HepG2 (cell line): ENCODE measurements around the gene CES3. TPM values are rescaled to one million over a fixed set of nuclear protein-coding genes. Genes with fewer than 3 reads are reported as not detected.
A peak's percentile ranks its signal among the peaks of the same experiment; 100 is the strongest.

Experiments used
- ADNP ChIP-seq: sonication (generic); formaldehyde crosslinking; IDR thresholded peaks from 2 replicates; pipeline ENCODE4 v1.4.0; 2020; ENCODE audit warnings: missing genetic modification reagents
- BCLAF1 ChIP-seq: fragments of 450-650 bp; IDR thresholded peaks from 2 replicates; pipeline ENCODE4 v1.6.1; 2017; ENCODE audit warnings: mild to moderate bottlenecking
- BRCA1 ChIP-seq: sonication (generic); formaldehyde crosslinking; IDR thresholded peaks from 2 replicates; pipeline ENCODE4 v1.4.0; 2020; ENCODE audit warnings: missing genetic modification reagents
- CBFB ChIP-seq: sonication (generic); formaldehyde crosslinking; IDR thresholded peaks from 2 replicates; pipeline ENCODE4 v1.4.0; 2020; ENCODE audit warnings: missing genetic modification reagents
- DNMT1 ChIP-seq: sonication (generic); formaldehyde crosslinking; IDR thresholded peaks from 2 replicates; pipeline ENCODE4 v1.5.1; 2020; ENCODE audit warnings: mild to moderate bottlenecking, missing genetic modification reagents
- DRAP1 ChIP-seq: IDR thresholded peaks from 2 replicates; pipeline ENCODE4 v1.6.1; 2016; ENCODE audit warnings: missing genetic modification reagents, missing compliant biosample characterization
- DZIP1 ChIP-seq: sonication (generic); formaldehyde crosslinking; IDR thresholded peaks from 2 replicates; pipeline ENCODE4 v1.5.0; 2020; ENCODE audit warnings: mild to moderate bottlenecking, missing genetic modification reagents
- FOXC1 ChIP-seq: sonication (generic); formaldehyde crosslinking; IDR thresholded peaks from 2 replicates; pipeline ENCODE4 v1.8.0; 2022; ENCODE audit warnings: mild to moderate bottlenecking, missing genetic modification reagents, borderline replicate concordance
- IRF9 ChIP-seq: sonication (generic); formaldehyde crosslinking; IDR thresholded peaks from 2 replicates; pipeline ENCODE4 v1.8.0; 2022; ENCODE audit warnings: missing genetic modification reagents, mild to moderate bottlenecking, borderline replicate concordance
- ISL2 ChIP-seq: sonication (generic); formaldehyde crosslinking; IDR thresholded peaks from 2 replicates; pipeline ENCODE4 v1.5.0; 2020; ENCODE audit warnings: missing genetic modification reagents
- MYC ChIP-seq: sonication (generic); formaldehyde crosslinking; IDR thresholded peaks from 2 replicates; pipeline ENCODE4 v1.9.0; 2021; ENCODE audit warnings: missing genetic modification reagents, borderline replicate concordance
- NONO ChIP-seq, 2 experiments: fragments of 450-650 bp in 1 of 2; sonication (generic) in 1 of 2; formaldehyde crosslinking in 1 of 2; IDR thresholded peaks in 1 of 2; conservative IDR thresholded peaks in 1 of 2; 2 replicates each; pipeline versions ENCODE4 v1.6.1 to v1.8.0; 2017 to 2022; ENCODE audit warnings: mild to moderate bottlenecking in 1 of 2, missing genetic modification reagents in 1 of 2, moderate library complexity in 1 of 2
- PTBP1 ChIP-seq: fragments of 200-400 bp; formaldehyde crosslinking; IDR thresholded peaks from 2 replicates; pipeline ENCODE4 v1.6.1; 2018; ENCODE audit warnings: low read length, low read depth; ENCODE audit not compliant: poor library complexity, severe bottlenecking
- TBX3 ChIP-seq: fragments of 450-650 bp; IDR thresholded peaks from 2 replicates; pipeline ENCODE4 v1.6.1; 2017; ENCODE audit warnings: antibody characterized with exemption, mild to moderate bottlenecking, inconsistent platforms, borderline replicate concordance
- TEAD2 ChIP-seq: sonication (generic); formaldehyde crosslinking; IDR thresholded peaks from 2 replicates; pipeline ENCODE4 v1.9.0; 2021; ENCODE audit warnings: missing genetic modification reagents
- ZBTB37 ChIP-seq: sonication (generic); formaldehyde crosslinking; IDR thresholded peaks from 2 replicates; pipeline ENCODE4 v1.4.0; 2020; ENCODE audit warnings: mild to moderate bottlenecking, missing genetic modification reagents
- ZFP36L1 ChIP-seq: sonication (generic); formaldehyde crosslinking; IDR thresholded peaks from 2 replicates; pipeline ENCODE4 v1.8.0; 2022; ENCODE audit warnings: mild to moderate bottlenecking, missing genetic modification reagents, moderate library complexity
- ZNF589 ChIP-seq: sonication (generic); formaldehyde crosslinking; conservative IDR thresholded peaks from 2 replicates; pipeline ENCODE4 v1.8.0; 2022; ENCODE audit warnings: mild to moderate bottlenecking, moderate library complexity, missing genetic modification reagents
- ZNF644 ChIP-seq: IDR thresholded peaks from 2 replicates; pipeline ENCODE4 v1.6.1; 2016; ENCODE audit warnings: low read depth
- ZNF772 ChIP-seq: sonication (generic); formaldehyde crosslinking; IDR thresholded peaks from 2 replicates; pipeline ENCODE4 v1.5.0; 2020; ENCODE audit warnings: mild to moderate bottlenecking, missing genetic modification reagents
- ZNF776 ChIP-seq: sonication (generic); formaldehyde crosslinking; IDR thresholded peaks from 2 replicates; pipeline ENCODE4 v1.4.0; 2020; ENCODE audit warnings: mild to moderate bottlenecking, missing genetic modification reagents
- polyA plus RNA-seq, 8 experiments: library from polyadenylated mRNA; depleted of rRNA in 3 of 8; stranded (reverse) in 7 of 8; unstranded in 1 of 8; fragments of >200 nt; fragmentation: Illumina TruSeq in 4 of 8; extraction: Trizol in 4 of 8; gene quantifications; 2 replicates each; pipeline versions ENCODE4 v1.2.1 to v1.2.3, GENCODE V29; 2011 to 2016; ENCODE audit warnings: low read depth in 4 of 8, missing spikeins in 1 of 8, mixed read lengths in 1 of 8; ENCODE audit not compliant: insufficient read depth in 1 of 8
- total RNA-seq, 5 experiments: library from RNA; depleted of rRNA; stranded (reverse); fragments of >200 nt; fragmentation: Illumina TruSeq; extraction: Trizol; gene quantifications; 2 replicates each; pipeline ENCODE4 v1.2.3, GENCODE V29; 2016; ENCODE audit warnings: low read depth in 1 of 5

CES3 gene
- total and polyA plus RNA-seq, 2 of the 13 experiments (the other 11 are each of a cell fraction or from before 2014, with no cell fraction given), result 6.6 to 17.4 TPM

GRCh38 chr16:66961065-66961744 is at the start of gene CES3 (continued):
- TF ChIP-seq BCLAF1 (no peak), ZFP36L1 (CRISPR knock-in tag) (no peak), ZNF589 (CRISPR knock-in tag) (0 out of 2 replicates have a peak, but pooled peaks have one; percentile 6), DNMT1 (CRISPR knock-in tag) (no peak; the same call in 1 of the 2 replicates), ZNF776 (CRISPR knock-in tag) (no peak), NONO (IDR thresholded peaks at IDR 0.05) (no peak), NONO (CRISPR knock-in tag; conservative IDR thresholded peaks at IDR 0.05) (peak; percentile 82), MYC (CRISPR knock-in tag) (peak; percentile 54; the same call in 1 of the 2 replicates), ZNF644 (no peak; the same call in 1 of the 2 replicates), DRAP1 (CRISPR knock-in tag) (peak; percentile 64; the same call in 1 of the 2 replicates), FOXC1 (CRISPR knock-in tag) (peak; percentile 38; the same call in 1 of the 2 replicates), PTBP1 (no peak), ZNF772 (CRISPR knock-in tag) (0 out of 2 replicates have a peak, but pooled peaks have one; percentile 16), DZIP1 (CRISPR knock-in tag) (no peak), IRF9 (CRISPR knock-in tag) (peak; percentile 74), CBFB (CRISPR knock-in tag) (no peak), ZBTB37 (CRISPR knock-in tag) (no peak), ADNP (peak; percentile 34; the same call in 1 of the 2 replicates), TBX3 (no peak), BRCA1 (CRISPR knock-in tag) (0 out of 2 replicates have a peak, but pooled peaks have one; percentile 41), ISL2 (CRISPR knock-in tag) (no peak), TEAD2 (no peak)
